ENCODE data around the gene NGEF. TPM values are rescaled to one million over a fixed set of nuclear protein-coding genes. Genes with fewer than 3 reads are reported as not detected.
"Not testable (repeated sequence)": the region's sequence is repeated elsewhere in the genome, so short reads cannot be mapped to it uniquely, and the experiment has no call there.

Gene NGEF
- total and polyA plus RNA-seq, 9 donors, result 0.66 to 4.8 (median 1.9) TPM

DNA sequence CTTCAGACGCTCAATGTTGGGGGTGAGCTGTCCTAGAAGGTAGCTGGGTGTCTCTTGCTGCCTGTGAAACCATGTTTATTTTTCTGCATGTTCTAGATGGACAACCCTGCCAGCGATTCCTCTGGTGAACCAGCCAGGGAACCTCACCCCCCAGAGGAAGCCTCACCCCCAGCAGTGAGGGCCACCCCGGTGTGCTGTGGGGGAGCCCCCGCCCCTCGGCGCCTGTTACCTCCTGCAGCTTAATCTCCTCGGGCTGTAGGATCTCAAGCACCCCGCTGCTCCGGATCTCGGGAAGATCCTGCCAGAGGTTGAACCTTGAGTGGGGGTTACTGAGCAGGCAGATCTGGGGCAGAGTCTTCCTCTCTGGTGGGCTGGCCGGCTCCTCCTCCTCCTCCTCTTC is 93.0 kb downstream of the NGEF start:
- Histone ChIP-seq H3K27me3 (ENCODE audit: control insufficient read depth, insufficient read depth, low read length) (peaks cover 22% of the 10 kb centered on the region), H3K9me3 (replicated peaks; ENCODE audit: control insufficient read depth, low read depth, low read length) (peaks cover 3% of the 10 kb centered on the region), H3K36me3 (ENCODE audit: control insufficient read depth, insufficient read depth, low read length) (no peaks in the 10 kb centered on the region), H3K4me3 (ENCODE audit: low read length) (no peak overlapping the region), H3K4me1 (ENCODE audit: control insufficient read depth, insufficient read depth, low read length) (no peaks in the 10 kb centered on the region), H3K27ac (ENCODE audit: low read length) (no peak overlapping the region)
- no CpG with 5 or more reads among the region's 11 CpGs for WGBS (ENCODE audit: insufficient coverage)
- DNase-seq, result no peak

DNA sequence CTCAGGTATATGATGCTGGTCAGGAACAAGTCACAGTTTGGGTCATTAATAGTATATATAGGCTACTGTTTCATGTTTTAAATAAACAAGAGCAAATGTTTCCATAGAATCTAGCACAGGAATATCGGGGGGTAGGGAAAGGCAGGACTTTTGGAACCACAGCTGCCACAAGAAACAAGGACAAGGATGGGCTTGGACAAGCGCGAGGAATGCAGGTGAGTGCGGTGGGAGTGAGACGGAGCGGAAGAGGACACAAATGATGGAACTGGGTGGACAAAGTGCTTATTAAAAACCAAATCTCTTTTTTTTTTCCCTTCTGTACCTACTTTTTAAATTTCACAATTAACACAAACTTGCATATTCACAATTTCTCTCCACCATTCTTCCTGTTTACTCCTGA is 93.9 kb downstream of the NGEF start:
- H3K27me3 ChIP-seq (ENCODE audit: control insufficient read depth, insufficient read depth, low read length), result peaks cover 15% of the 10 kb centered on the region
- H3K4me3 ChIP-seq (ENCODE audit: low read length), result no peak overlapping the region
- H3K9me3 ChIP-seq (replicated peaks; ENCODE audit: control insufficient read depth, low read depth, low read length), result peaks cover 1% of the 10 kb centered on the region
- WGBS (ENCODE audit: insufficient coverage), result no CpG with 5 or more reads among the region's 6 CpGs
- no peaks in the 10 kb centered on the region for H3K4me1 ChIP-seq (ENCODE audit: control insufficient read depth, insufficient read depth, low read length)
- H3K27ac ChIP-seq (ENCODE audit: low read length), result no peak overlapping the region
- no peaks in the 10 kb centered on the region for H3K36me3 ChIP-seq (ENCODE audit: control insufficient read depth, insufficient read depth, low read length)
- DNase-seq, result no peak

DNA sequence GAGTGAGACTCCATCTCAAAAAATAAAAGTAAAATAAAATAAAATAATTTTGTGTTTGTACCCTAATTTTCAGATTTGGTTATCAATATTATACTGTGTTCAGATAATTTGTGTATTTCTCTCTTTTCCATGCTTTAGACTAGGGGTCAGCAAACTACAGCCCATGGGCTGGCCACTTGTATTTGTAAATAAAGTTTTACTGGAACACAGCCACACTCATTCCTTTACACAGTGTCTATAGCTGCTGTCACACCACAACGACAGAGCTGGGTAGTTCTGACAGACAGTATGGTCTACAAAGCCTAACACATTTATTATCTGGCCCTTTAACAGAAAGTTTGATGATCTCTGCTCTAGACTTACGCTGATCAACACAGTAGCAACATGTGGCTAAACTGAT is 99.2 kb downstream of the NGEF start:
- Histone ChIP-seq H3K36me3 (ENCODE audit: control insufficient read depth, insufficient read depth, low read length) (no peaks in the 10 kb centered on the region), H3K9me3 (replicated peaks; ENCODE audit: control insufficient read depth, low read depth, low read length) (peaks cover 4% of the 10 kb centered on the region), H3K27me3 (ENCODE audit: control insufficient read depth, insufficient read depth, low read length) (peaks cover 6% of the 10 kb centered on the region), H3K4me1 (ENCODE audit: control insufficient read depth, insufficient read depth, low read length) (no peaks in the 10 kb centered on the region), H3K4me3 (ENCODE audit: low read length) (no peak overlapping the region), H3K27ac (ENCODE audit: low read length) (no peak overlapping the region)
- no peak for DNase-seq
- WGBS (ENCODE audit: insufficient coverage), result no CpG with 5 or more reads among the region's 2 CpGs

DNA sequence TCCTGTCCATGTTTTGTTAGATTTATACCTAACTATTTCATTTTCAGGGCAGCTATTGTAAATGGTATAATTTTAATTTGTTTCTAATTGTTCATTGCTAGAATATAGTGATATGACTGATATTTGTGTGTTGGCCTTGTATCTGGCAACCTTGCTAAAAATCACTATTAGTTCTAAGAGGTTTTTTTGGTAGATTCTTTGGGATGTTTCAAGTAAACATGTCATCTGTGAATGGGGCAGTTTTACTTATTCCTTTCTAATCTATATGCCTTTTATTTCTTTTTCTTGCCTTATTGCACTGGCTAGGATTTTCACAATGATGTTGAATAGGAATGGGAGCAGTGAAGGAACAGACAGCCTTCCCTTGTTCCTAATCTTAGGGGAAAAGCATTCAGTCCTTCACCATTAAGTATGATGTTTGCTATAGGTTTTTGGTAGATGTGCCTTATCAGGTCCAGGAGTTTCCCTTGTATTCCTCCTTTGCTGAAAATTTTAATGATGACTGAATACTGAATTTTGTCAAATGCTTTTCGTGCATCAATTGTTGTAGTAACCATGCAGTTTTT is 101.3 kb downstream of the NGEF start:
- peaks cover 3% of the 10 kb centered on the region for H3K27me3 ChIP-seq (ENCODE audit: control insufficient read depth, insufficient read depth, low read length)
- no peaks in the 10 kb centered on the region for H3K36me3 ChIP-seq (ENCODE audit: control insufficient read depth, insufficient read depth, low read length)
- WGBS (ENCODE audit: insufficient coverage), result no CpG with 5 or more reads among the region's 1 CpG

DNA sequence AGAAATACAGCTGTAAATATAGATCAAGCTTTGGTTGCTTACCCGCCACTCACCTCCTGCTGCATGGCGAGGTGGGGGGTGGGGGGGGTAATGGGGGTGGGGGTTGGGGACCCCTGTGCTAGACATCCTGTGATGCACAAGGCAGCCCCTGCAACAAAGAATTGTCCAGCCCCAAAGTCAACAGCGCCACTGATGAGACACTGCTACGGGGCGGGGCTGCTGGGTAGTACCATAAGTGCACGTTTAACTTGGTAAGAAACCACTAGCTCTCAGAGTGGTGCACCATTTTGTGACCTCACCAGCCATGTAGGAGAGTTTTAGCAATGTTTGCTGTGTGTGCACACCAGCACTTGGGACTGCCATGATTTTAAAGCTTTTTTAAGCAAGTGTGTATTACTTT is 102.7 kb downstream of the NGEF start:
- no peaks in the 10 kb centered on the region for H3K36me3 ChIP-seq (ENCODE audit: control insufficient read depth, insufficient read depth, low read length)
- no peak for DNase-seq
- H3K4me1 ChIP-seq (ENCODE audit: control insufficient read depth, insufficient read depth, low read length), result no peaks in the 10 kb centered on the region
- H3K9me3 ChIP-seq (replicated peaks; ENCODE audit: control insufficient read depth, low read depth, low read length), result peaks cover 4% of the 10 kb centered on the region
- no peak overlapping the region for H3K4me3 ChIP-seq (ENCODE audit: low read length)
- WGBS (ENCODE audit: insufficient coverage), result 97% methylated on average over 4 of the region's 6 CpGs
- H3K27ac ChIP-seq (ENCODE audit: low read length), result no peak overlapping the region
- peaks cover 2% of the 10 kb centered on the region for H3K27me3 ChIP-seq (ENCODE audit: control insufficient read depth, insufficient read depth, low read length)

More for the DNA sequence above, 101.3 kb downstream of the NGEF start:
- no peak for DNase-seq
- Histone ChIP-seq H3K27ac (ENCODE audit: low read length) (no peak overlapping the region), H3K9me3 (replicated peaks; ENCODE audit: control insufficient read depth, low read depth, low read length) (peaks cover 4% of the 10 kb centered on the region), H3K4me1 (ENCODE audit: control insufficient read depth, insufficient read depth, low read length) (no peaks in the 10 kb centered on the region), H3K4me3 (ENCODE audit: low read length) (no peak overlapping the region)

DNA sequence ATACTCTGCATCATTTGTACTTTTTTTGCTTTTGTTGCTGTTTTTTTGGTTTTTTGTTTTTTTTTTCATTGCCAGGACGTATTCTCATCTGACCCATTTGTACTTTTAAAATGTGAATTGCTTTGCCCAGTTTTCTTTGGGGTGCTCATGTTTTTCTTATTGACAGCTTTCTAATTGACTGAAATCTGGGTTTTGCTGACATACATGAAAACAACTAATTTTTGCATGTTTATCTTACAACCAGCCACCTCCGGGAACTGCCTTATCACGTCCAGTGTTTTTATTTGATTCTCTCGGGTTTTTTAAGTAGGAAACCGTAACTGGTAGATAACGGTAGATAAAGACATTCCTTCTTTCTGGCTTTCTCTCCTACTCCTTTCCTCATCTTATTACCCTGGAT is 104.4 kb downstream of the NGEF start:
- H3K4me3 ChIP-seq (ENCODE audit: low read length), result no peak overlapping the region
- H3K4me1 ChIP-seq (ENCODE audit: control insufficient read depth, insufficient read depth, low read length), result no peaks in the 10 kb centered on the region
- H3K27me3 ChIP-seq (ENCODE audit: control insufficient read depth, insufficient read depth, low read length), result peaks cover 2% of the 10 kb centered on the region
- H3K9me3 ChIP-seq (replicated peaks; ENCODE audit: control insufficient read depth, low read depth, low read length), result peaks cover 4% of the 10 kb centered on the region
- no CpG with 5 or more reads among the region's 6 CpGs for WGBS (ENCODE audit: insufficient coverage)
- no peak overlapping the region for H3K27ac ChIP-seq (ENCODE audit: low read length)
- no peaks in the 10 kb centered on the region for H3K36me3 ChIP-seq (ENCODE audit: control insufficient read depth, insufficient read depth, low read length)
- no peak for DNase-seq

DNA sequence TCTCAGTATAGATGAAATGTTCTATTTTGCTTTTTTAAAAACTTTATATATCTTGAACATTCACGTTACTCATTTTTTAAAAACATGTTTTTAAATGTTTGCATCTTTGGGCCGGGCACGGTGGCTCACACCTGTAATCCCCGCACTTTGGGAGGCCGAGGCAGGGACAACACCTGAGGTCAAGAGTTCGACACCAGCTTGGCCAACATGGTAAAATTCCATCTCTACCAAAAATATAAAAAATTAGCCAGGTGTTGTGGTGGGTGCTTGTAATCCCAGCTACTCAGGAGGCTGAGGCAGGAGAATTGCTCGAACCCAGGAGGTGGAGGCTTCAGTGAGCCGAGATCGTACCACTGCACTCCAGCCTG is 105.4 kb downstream of the NGEF start:
- H3K27ac ChIP-seq (ENCODE audit: low read length); H3K4me1 ChIP-seq (ENCODE audit: control insufficient read depth, insufficient read depth, low read length); H3K4me3 ChIP-seq (ENCODE audit: low read length); H3K36me3 ChIP-seq (ENCODE audit: control insufficient read depth, insufficient read depth, low read length); DNase-seq; H3K9me3 ChIP-seq (replicated peaks; ENCODE audit: control insufficient read depth, low read depth, low read length); H3K27me3 ChIP-seq (ENCODE audit: control insufficient read depth, insufficient read depth, low read length): not testable (repeated sequence)
- WGBS (ENCODE audit: insufficient coverage), result no CpG with 5 or more reads among the region's 9 CpGs

DNA sequence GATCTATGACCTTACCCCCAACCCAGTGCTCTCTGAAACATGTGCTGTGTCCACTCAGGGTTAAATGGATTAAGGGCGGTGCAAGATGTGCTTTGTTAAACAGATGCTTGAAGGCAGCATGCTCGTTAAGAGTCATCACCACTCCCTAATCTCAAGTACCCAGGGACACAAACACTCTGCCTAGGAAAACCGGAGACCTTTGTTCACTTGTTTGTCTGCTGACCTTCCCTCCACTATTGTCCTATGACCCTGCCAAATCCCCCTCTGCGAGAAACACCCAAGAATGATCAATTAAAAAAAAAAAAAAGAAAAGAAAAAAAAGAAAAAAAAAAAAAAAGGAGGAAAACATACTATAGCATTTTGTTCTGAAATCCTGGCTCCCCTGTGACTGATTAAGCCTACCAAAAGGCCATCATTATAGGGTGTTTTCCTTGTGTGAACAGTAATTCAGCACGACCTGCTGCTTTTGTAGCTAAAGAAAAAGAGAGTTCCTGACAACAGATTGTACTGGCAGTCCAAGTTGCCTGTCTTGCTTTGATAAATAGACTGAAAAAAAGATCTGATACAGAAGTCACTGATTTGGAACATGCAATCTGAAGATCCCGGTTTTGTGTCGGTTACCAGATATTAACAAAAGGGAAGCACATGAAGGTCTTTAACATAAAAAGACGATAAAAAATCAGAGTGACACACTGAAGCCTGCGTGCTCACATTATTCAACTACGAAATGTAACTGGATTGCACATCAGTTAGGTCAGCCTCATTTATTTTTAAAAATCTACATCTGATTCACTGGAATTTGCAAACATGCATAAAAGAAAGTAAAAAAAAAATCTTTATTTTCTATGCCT is 106.0 kb downstream of the NGEF start:
- H3K4me3 ChIP-seq (ENCODE audit: low read length); H3K27ac ChIP-seq (ENCODE audit: low read length); H3K27me3 ChIP-seq (ENCODE audit: control insufficient read depth, insufficient read depth, low read length); DNase-seq; H3K9me3 ChIP-seq (replicated peaks; ENCODE audit: control insufficient read depth, low read depth, low read length); H3K36me3 ChIP-seq (ENCODE audit: control insufficient read depth, insufficient read depth, low read length); H3K4me1 ChIP-seq (ENCODE audit: control insufficient read depth, insufficient read depth, low read length): not testable (repeated sequence)
- 57% methylated on average over 1 of the region's 10 CpGs for WGBS (ENCODE audit: insufficient coverage)

DNA sequence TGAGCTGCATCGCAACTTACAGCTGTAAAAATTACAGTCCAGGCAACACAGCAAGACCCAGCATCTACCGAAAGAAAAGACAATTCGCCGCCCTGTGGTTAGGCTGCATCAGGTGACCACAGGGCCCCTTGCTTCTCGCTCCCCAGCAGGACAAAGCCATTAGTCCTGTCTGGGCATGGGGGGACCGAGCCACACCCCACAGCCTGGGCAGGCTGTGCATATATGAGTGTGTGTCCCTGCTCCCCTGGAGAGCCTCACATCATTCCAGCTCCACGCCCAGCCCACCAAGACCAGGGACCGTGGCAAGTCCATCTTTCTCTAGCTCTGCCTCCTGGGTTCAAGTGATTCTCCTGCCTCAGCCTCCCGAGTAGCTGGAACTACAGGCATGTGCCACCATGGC is 109.1 kb downstream of the NGEF start:
- Histone ChIP-seq H3K9me3 (replicated peaks; ENCODE audit: control insufficient read depth, low read depth, low read length) (no peaks in the 10 kb centered on the region), H3K36me3 (ENCODE audit: control insufficient read depth, insufficient read depth, low read length) (no peaks in the 10 kb centered on the region), H3K27ac (ENCODE audit: low read length) (no peak overlapping the region), H3K27me3 (ENCODE audit: control insufficient read depth, insufficient read depth, low read length) (peaks cover 12% of the 10 kb centered on the region), H3K4me1 (ENCODE audit: control insufficient read depth, insufficient read depth, low read length) (no peaks in the 10 kb centered on the region), H3K4me3 (ENCODE audit: low read length) (no peak overlapping the region)
- DNase-seq, result no peak
- WGBS (ENCODE audit: insufficient coverage), result 79% methylated on average over 2 of the region's 9 CpGs

DNA sequence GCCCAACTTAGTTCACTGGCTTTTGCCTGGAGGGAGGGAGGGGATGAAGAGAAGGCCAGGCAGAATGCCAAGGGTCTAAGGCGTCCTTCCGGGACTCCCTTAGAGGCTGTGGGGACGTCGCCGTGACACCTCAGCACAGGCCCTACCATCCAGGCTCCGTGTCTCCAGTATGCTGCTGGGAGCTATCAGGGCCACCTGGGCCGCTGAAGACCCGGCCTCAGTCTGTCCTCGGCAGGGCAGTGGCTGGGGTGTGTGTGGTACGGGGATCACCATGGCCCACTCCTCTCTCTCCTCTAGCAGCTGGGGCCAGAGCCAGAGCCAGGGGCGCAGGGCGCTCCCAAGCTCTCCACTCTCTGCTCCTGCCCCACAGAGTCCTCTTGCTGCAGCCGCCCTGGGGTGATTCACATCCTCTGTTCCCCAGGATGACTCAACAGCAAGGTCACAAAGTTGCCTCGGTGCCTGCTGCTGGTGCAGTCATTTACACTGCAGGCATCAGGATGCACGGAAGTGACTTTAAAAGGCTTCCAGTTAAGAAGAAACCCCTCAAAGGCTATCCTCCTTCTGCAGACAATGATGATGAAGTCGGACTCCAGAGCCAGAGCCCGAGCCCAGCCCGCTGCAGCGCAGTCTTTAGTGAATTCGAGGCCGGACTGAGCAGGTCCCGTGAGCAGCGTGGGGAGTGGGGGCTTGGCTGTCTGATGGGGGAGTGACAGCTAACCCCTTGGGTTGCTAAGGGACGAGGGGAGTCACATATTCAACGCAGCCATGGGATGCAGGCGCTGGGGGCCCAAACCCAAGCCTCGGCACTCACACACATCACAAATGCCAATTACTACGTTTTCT is 111.1 kb downstream of the NGEF start:
- no peaks in the 10 kb centered on the region for H3K36me3 ChIP-seq (ENCODE audit: control insufficient read depth, insufficient read depth, low read length)
- no peaks in the 10 kb centered on the region for H3K9me3 ChIP-seq (replicated peaks; ENCODE audit: control insufficient read depth, low read depth, low read length)
- no peak overlapping the region for H3K4me3 ChIP-seq (ENCODE audit: low read length)
- no peaks in the 10 kb centered on the region for H3K4me1 ChIP-seq (ENCODE audit: control insufficient read depth, insufficient read depth, low read length)
- WGBS (ENCODE audit: insufficient coverage), result 71% methylated on average over 12 of the region's 28 CpGs
- H3K27me3 ChIP-seq (ENCODE audit: control insufficient read depth, insufficient read depth, low read length), result peaks cover 12% of the 10 kb centered on the region
- no peak for DNase-seq
- no peak overlapping the region for H3K27ac ChIP-seq (ENCODE audit: low read length)
